GM12878 (cell line): ENCODE results near the gene PRKACG. TPM values are rescaled to one million over a fixed set of nuclear protein-coding genes. Genes with fewer than 3 reads are reported as not detected.

ENCODE experiments used
- ATAC-seq: fragments of 200-7000 bp; cut with Tn5 transposase; 3 replicates; pipeline ENCODE4 v1.9.1; 2020; ENCODE audit warnings: mild to moderate bottlenecking, moderate library complexity
- BruUV-seq: library from RNA; stranded (reverse); fragments of 400-500 nt; replicated peaks from 2 replicates; lab custom pipeline; 2021; lab: Mats Ljungman, UMichigan
- CTCF ChIA-PET: fragments of 300-600 bp; sonication (Branson Sonifier 250); formaldehyde crosslinking; extraction: SDS; loops from one replicate; lab custom pipeline; 2021; ENCODE audit warnings: inconsistent platforms; lab: Yijun Ruan, JAX
- POLR2A ChIA-PET: fragments of 350-600 bp; formaldehyde crosslinking; extraction: SDS; loops from one replicate; lab custom pipeline; 2021; ENCODE audit warnings: inconsistent platforms; lab: Charles Lee
- RAD21 ChIA-PET: fragments of 300-600 bp; sonication (Branson Sonifier 250); formaldehyde crosslinking; loops from one replicate; lab custom pipeline; 2023; ENCODE audit warnings: antibody characterized with exemption; ENCODE audit not compliant: unreplicated experiment; lab: Charles Lee
- SMC1A ChIA-PET: fragments of 300-600 bp; sonication (Branson Sonifier 250); formaldehyde crosslinking; loops from one replicate; lab custom pipeline; 2023; ENCODE audit not compliant: unreplicated experiment, uncharacterized antibody; lab: Charles Lee
- DNase-seq: peaks from one replicate; pipeline ENCODE4 v3.0.0-alpha.2; 2011; ENCODE audit warnings: low read depth, low spot score
- FAIRE-seq: peaks from 3 replicates; lab custom pipeline; 2011; peaks lifted over from hg19 to GRCh38; lab: Jason Lieb, UNC
- H2AFZ ChIP-seq: 2 replicates; pipeline ENCODE4 v1.6.0; 2011; ENCODE audit warnings: low read depth, low read length, control low read depth; ENCODE audit not compliant: control insufficient read depth
- H3K27ac ChIP-seq: 2 replicates; pipeline ENCODE4 v1.5.1; 2011; ENCODE audit warnings: control low read depth; ENCODE audit not compliant: control insufficient read depth, insufficient read depth
- H3K27me3 ChIP-seq, 2 experiments: replicated peaks in 1 of 2; 2 replicates each; pipeline versions ENCODE4 v1.6.0 to v1.6.1; 2011; ENCODE audit warnings: low read length in 1 of 2; ENCODE audit not compliant: control insufficient read depth in 2 of 2, insufficient read depth in 2 of 2
- H3K36me3 ChIP-seq, 2 experiments: 2 replicates each; pipeline ENCODE4 v1.5.1; 2011; ENCODE audit warnings: low read length in 1 of 2; ENCODE audit not compliant: control insufficient read depth in 2 of 2, insufficient read depth in 2 of 2
- H3K4me1 ChIP-seq: 2 replicates; pipeline ENCODE4 v1.6.1; 2011; ENCODE audit warnings: mild to moderate bottlenecking, low read length, moderate library complexity, mixed read lengths; ENCODE audit not compliant: control insufficient read depth, insufficient read depth
- H3K4me2 ChIP-seq: 2 replicates; pipeline ENCODE4 v1.6.0; 2011; ENCODE audit warnings: control low read depth; ENCODE audit not compliant: control insufficient read depth, insufficient read depth
- H3K4me3 ChIP-seq: fragments of 200-600 bp; sonication (generic); 2 replicates; pipeline ENCODE4 v1.5.1; 2016
- H3K79me2 ChIP-seq: 2 replicates; pipeline ENCODE4 v1.6.0; 2011; ENCODE audit warnings: low read length; ENCODE audit not compliant: control insufficient read depth, insufficient read depth
- H3K9ac ChIP-seq: 2 replicates; pipeline ENCODE4 v1.8.0; 2011; ENCODE audit warnings: low read length, control low read depth, mixed read lengths; ENCODE audit not compliant: control insufficient read depth, insufficient read depth
- H3K9me3 ChIP-seq: replicated peaks from 3 replicates; pipeline ENCODE4 v1.5.1; 2011; ENCODE audit warnings: mild to moderate bottlenecking, low read length; ENCODE audit not compliant: control insufficient read depth, insufficient read depth
- H4K20me1 ChIP-seq: 2 replicates; pipeline ENCODE4 v1.6.0; 2011; ENCODE audit not compliant: control insufficient read depth, insufficient read depth
- HCFC1 ChIP-seq: fragments of 150-350 bp; IDR thresholded peaks from 2 replicates; pipeline ENCODE4 v1.6.1; 2014; ENCODE audit warnings: low read length
- MTA3 ChIP-seq: IDR thresholded peaks from 2 replicates; pipeline ENCODE4 v1.6.1; 2012; ENCODE audit warnings: low read length, inconsistent platforms, borderline replicate concordance
- NFXL1 ChIP-seq: fragments of 450-650 bp; IDR thresholded peaks from 2 replicates; pipeline ENCODE4 v1.6.1; 2017; ENCODE audit warnings: antibody characterized with exemption, mild to moderate bottlenecking, borderline replicate concordance
- SMARCA5 ChIP-seq: fragments of 450-650 bp; IDR thresholded peaks from 2 replicates; pipeline ENCODE4 v1.6.1; 2017; ENCODE audit warnings: mild to moderate bottlenecking
- SRF ChIP-seq, 2 experiments: IDR thresholded peaks; 2 replicates each; pipeline ENCODE4 v1.6.1; 2011; ENCODE audit warnings: low read depth in 2 of 2, low read length in 2 of 2, mild to moderate bottlenecking in 1 of 2, moderate library complexity in 1 of 2
- ZZZ3 ChIP-seq: IDR thresholded peaks from 2 replicates; pipeline ENCODE4 v1.6.1; 2011; ENCODE audit warnings: low read depth; ENCODE audit not compliant: control insufficient read depth, insufficient read length
- WGBS: methylation state at CpG from one replicate; pipeline ENCODE4 v1.1.6; 2016; ENCODE audit warnings: low lambda C conversion rate; ENCODE audit not compliant: insufficient replicate concordance, insufficient coverage; ENCODE audit errors: missing lambda C conversion rate; 5-methylcytosine and 5-hydroxymethylcytosine counted together
- in situ Hi-C: fragments of 300-500 bp; cut with MboI; formaldehyde crosslinking; loops from 9 replicates; pipeline ENCODE4 v1.14.3; 2018; ENCODE audit warnings: mixed read lengths
- intact Hi-C: fragments of 100-400 bp; cut with micrococcal nuclease; formaldehyde crosslinking; loops from one replicate; pipeline ENCODE4 v1.14.2; 2022; ENCODE audit not compliant: unreplicated experiment
- polyA plus RNA-seq, 11 experiments: library from polyadenylated mRNA; depleted of rRNA in 4 of 11; unstranded in 6 of 11; stranded (reverse) in 5 of 11; fragments of >200 nt; fragmentation: Nextera tagmentation in 4 of 11; fragmentation: Illumina TruSeq in 1 of 11; extraction: Ambion mirVana in 4 of 11; extraction: Trizol in 1 of 11; gene quantifications; 1 replicate in 1 of 11; 2 replicates in 10 of 11; pipeline versions ENCODE4 v1.2.1 to v1.2.3, GENCODE V29; 2011 to 2016; ENCODE audit warnings: inconsistent platforms in 2 of 11, missing spikeins in 2 of 11, low read depth in 1 of 11
- total RNA-seq, 4 experiments: library from RNA; depleted of rRNA in 3 of 4; stranded (reverse); fragments of >200 nt in 3 of 4; fragmentation: Illumina TruSeq in 1 of 4; extraction: Trizol in 1 of 4; gene quantifications; 2 replicates each; pipeline versions ENCODE4 v1.2.1 to v1.2.3, GENCODE V29; 2013 to 2021
- TF ChIP-seq, protein P1 (sequence below): fragments of 450-650 bp; IDR thresholded peaks from 2 replicates; pipeline ENCODE4 v1.6.1; 2017; ENCODE audit warnings: mild to moderate bottlenecking

Gene PRKACG
- total and polyA plus RNA-seq, 10 of the 15 experiments (the other 5 are each of a cell fraction or from before 2014, with no cell fraction given), result not detected

DNA sequence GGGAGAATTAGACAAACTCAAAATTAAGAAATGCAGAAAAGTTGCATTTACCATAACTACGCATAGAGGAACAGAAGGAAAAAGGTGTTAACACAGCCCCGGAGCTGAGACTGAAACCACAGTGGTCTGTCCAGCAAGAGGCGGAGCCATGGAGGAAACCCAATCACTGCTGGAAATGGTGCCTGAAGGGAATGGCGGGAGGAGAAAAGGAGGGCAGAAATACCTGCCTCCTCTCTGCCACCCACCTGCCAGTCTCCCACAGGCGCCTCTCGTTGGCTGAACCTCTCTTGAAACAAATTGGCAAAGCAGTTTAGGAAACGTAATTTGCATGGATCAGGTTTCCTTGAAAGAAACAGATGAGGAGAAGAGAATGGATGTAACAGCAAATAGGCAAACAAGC lies 9.7 kb upstream of the PRKACG start:
- Histone ChIP-seq H3K9me3 (no peaks in the 10 kb centered on the region), H3K4me2 (no peak overlapping the region), H3K4me3 (no peak overlapping the region), H3K36me3 (no peaks in the 10 kb centered on the region), H3K4me1 (peaks cover 6% of the 10 kb centered on the region), H2AFZ (no peak overlapping the region), H3K9ac (no peak overlapping the region), H3K27ac (no peak overlapping the region), H4K20me1 (no peaks in the 10 kb centered on the region), H3K27me3 (no peaks in the 10 kb centered on the region), H3K79me2 (no peaks in the 10 kb centered on the region)
- ChIA-PET POLR2A (no interaction called here), SMC1A (no interaction called here), CTCF (interaction anchor here (0.9 to 1.4 kb wide), 2 partner anchors 22 to 74 kb away, joined by 3 to 4 read pairs; no protein-coding TSS in a partner anchor), RAD21 (no interaction called here)
- 38% methylated on average over 7 of the region's 7 CpGs for WGBS
- TF ChIP-seq HCFC1 (no peak), SMARCA5 (no peak), NFXL1 (no peak), MTA3 (no peak), ZZZ3 (no peak), SRF (IDR thresholded peaks at IDR 0.05; ENCODE audit: low read depth in 2 of 2, low read length in 2 of 2) (no peak)
- TF ChIP-seq, protein P1, sequence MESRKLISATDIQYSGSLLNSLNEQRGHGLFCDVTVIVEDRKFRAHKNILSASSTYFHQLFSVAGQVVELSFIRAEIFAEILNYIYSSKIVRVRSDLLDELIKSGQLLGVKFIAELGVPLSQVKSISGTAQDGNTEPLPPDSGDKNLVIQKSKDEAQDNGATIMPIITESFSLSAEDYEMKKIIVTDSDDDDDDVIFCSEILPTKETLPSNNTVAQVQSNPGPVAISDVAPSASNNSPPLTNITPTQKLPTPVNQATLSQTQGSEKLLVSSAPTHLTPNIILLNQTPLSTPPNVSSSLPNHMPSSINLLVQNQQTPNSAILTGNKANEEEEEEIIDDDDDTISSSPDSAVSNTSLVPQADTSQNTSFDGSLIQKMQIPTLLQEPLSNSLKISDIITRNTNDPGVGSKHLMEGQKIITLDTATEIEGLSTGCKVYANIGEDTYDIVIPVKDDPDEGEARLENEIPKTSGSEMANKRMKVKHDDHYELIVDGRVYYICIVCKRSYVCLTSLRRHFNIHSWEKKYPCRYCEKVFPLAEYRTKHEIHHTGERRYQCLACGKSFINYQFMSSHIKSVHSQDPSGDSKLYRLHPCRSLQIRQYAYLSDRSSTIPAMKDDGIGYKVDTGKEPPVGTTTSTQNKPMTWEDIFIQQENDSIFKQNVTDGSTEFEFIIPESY, result no peak
- BruUV-seq, result no TSS peak
- DNase-seq (no peak), FAIRE-seq (no peak), ATAC-seq (no peak)
- in situ Hi-C loops (no loop called here), intact Hi-C loops (no loop called here)
